Hepatocyte (in vitro differentiated cells): ENCODE measurements around the gene RAP1B.

Source experiments
- CTCF ChIP-seq: fragments of 200-600 bp; sonication (generic); IDR thresholded peaks from 2 replicates; pipeline ENCODE4 v1.5.1; 2016; ENCODE audit warnings: antibody characterized with exemption, mild to moderate bottlenecking; ENCODE audit not compliant: poor library complexity
- EZH2 ChIP-seq: fragments of 200-600 bp; sonication (generic); IDR thresholded peaks from 2 replicates; pipeline ENCODE4 v1.6.1; 2016; ENCODE audit warnings: antibody characterized with exemption, mild to moderate bottlenecking, borderline replicate concordance
- EZH2phosphoT487 ChIP-seq: fragments of 200-600 bp; sonication (generic); IDR thresholded peaks from one replicate; pipeline ENCODE4 v1.6.1; 2018; ENCODE audit warnings: antibody characterized with exemption, mild to moderate bottlenecking, low read depth, moderate library complexity; ENCODE audit not compliant: unreplicated experiment, severe bottlenecking

GRCh38 chr12:68561830-68562229 lies 48.9 kb upstream of the RAP1B start:
- TF ChIP-seq CTCF (no peak), EZH2 (no peak), EZH2phosphoT487 (no peak)
